Measurements from ENCODE around the gene ST6GAL1.
A peak's percentile ranks its signal among the peaks of the same experiment; 100 is the strongest.
"Not testable (repeated sequence)": the region's sequence is repeated elsewhere in the genome, so short reads cannot be mapped to it uniquely, and the experiment has no call there.

ST6GAL1 gene

GRCh38 chr3:187020376-187020775, 90.0 kb downstream of the ST6GAL1 start:
- in situ Hi-C loops (cut with MboI; ENCODE audit: low sequenced_read_pairs, unreplicated experiment) = no loop called here
- no peak for DNase-seq (ENCODE audit: low spot score)
- no peak for TF ChIP-seq CTCF (IDR thresholded peaks at IDR 0.05; ENCODE audit: borderline replicate concordance, control extremely low read depth, extremely low read depth, insufficient read depth, missing control alignments)

GRCh38 chr3:187021748-187022402, 91.5 kb downstream of the ST6GAL1 start:
- TF ChIP-seq CTCF (IDR thresholded peaks at IDR 0.05; ENCODE audit: borderline replicate concordance, control extremely low read depth, extremely low read depth, insufficient read depth, missing control alignments) = no peak
- in situ Hi-C loops (cut with MboI; ENCODE audit: low sequenced_read_pairs, unreplicated experiment) = no loop called here
- peak; percentile 42 for DNase-seq (ENCODE audit: low spot score)

DNA sequence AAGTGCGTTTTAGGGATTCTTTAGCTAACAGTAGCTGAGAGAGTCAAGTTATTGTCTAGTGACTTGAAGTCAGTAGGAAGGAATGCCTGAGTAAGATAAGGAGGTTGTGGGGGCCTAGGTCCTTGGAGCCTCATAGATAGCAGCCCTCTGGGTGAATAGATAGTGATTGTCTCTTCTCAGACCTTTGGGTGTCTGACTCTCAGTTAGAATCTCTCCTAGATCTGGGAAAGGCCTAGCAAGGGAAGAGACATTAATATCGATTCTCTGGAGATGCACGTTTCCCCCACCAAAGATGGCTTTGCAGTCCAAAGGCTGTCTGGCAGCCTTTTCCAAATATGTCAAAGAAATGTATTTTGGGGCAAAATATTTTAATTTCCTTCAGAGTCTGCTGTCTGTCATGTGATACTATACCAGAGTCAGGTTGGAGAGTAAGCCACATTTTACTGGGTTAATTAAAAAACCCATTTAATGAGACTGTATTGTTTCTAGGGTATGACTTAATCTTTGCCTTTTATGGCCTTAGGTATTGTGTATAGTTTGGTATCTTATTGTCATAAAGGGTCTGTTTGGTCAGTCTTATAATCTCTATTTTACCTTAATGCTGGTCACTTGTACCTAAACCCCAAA, 92.2 kb downstream of the ST6GAL1 start:
- TF ChIP-seq CTCF (IDR thresholded peaks at IDR 0.05; ENCODE audit: borderline replicate concordance, control extremely low read depth, extremely low read depth, insufficient read depth, missing control alignments) = no peak
- in situ Hi-C loops (cut with MboI; ENCODE audit: low sequenced_read_pairs, unreplicated experiment) = no loop called here
- no peak for DNase-seq (ENCODE audit: low spot score)

GRCh38 chr3:187023340-187023739, 93.0 kb downstream of the ST6GAL1 start:
- DNase-seq (ENCODE audit: low spot score); in situ Hi-C loops (cut with MboI; ENCODE audit: low sequenced_read_pairs, unreplicated experiment): not testable (repeated sequence)

GRCh38 chr3:187024536-187025226, 94.4 kb downstream of the ST6GAL1 start:
- no peak for DNase-seq (ENCODE audit: low spot score)
- TF ChIP-seq CTCF (IDR thresholded peaks at IDR 0.05; ENCODE audit: borderline replicate concordance, control extremely low read depth, extremely low read depth, insufficient read depth, missing control alignments) = no peak
- in situ Hi-C loops (cut with MboI; ENCODE audit: low sequenced_read_pairs, unreplicated experiment) = no loop called here

DNA sequence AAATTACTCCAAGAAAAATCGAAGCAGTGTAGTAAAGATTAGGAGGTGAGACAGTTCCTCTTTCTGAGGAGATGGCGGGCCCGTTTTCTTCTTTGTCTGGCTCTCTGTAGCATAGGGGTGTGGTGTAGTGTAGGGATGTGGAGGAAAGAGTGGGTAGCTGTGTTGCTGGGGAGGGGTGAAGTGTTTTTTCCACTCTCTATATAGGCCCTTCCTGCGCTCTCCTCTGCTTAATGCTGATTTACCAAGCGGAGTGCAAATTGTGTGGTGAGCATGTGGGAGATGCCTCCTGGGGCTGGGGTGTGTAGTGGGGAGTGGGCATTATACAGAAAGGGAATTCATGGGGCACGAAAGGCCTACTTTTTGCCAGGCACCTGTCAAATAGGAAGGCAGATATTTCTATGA, 94.9 kb downstream of the ST6GAL1 start:
- in situ Hi-C loops (cut with MboI; ENCODE audit: low sequenced_read_pairs, unreplicated experiment) = no loop called here
- TF ChIP-seq CTCF (IDR thresholded peaks at IDR 0.05; ENCODE audit: borderline replicate concordance, control extremely low read depth, extremely low read depth, insufficient read depth, missing control alignments) = no peak
- DNase-seq (ENCODE audit: low spot score) = peak; percentile 43
